Measurements from ENCODE around the gene WDR43. TPM values are rescaled to one million over a fixed set of nuclear protein-coding genes. Genes with fewer than 3 reads are reported as not detected.

Gene WDR43
- total RNA-seq, 2 donors from 2014 or later: 15.3 to 21.8 TPM

DNA sequence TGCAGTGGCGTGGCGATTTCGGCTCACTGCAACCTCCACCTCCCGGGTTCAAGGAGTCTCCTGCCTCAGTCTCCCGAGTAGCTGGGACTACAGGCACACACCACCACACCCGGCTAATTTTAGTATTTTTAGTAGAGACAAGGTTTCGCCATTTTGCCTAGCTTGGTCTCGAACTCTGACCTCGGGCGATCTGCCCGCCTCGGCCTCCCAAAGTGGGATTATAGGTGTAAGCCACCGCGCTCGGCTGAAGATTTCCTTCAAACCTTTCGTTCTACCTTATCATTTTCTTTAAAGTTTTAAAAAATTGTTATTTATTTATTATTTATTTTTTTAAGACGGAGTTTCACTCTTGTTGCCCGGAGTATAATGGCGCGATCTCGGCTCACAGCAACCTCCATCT, 979 bp upstream of the WDR43 start:
- H3K4me1 ChIP-seq: peaks cover 31% of the 10 kb centered on the region
- no peaks in the 10 kb centered on the region for H3K9me3 ChIP-seq
- H3K4me3 ChIP-seq: no peak overlapping the region
- H3K36me3 ChIP-seq (replicated peaks in 1 of 2; ENCODE audit: insufficient read depth in 1 of 2, low read depth in 2 of 2): no peaks in the 10 kb centered on the region
- H3K27me3 ChIP-seq: no peaks in the 10 kb centered on the region
- 86 to 90% methylated on average over 21 of the region's 21 CpGs for WGBS, 2 donors
- DNase-seq (peak in 1 of 4 donors; percentile 19), ATAC-seq (no peak)
- TF ChIP-seq, protein P1, sequence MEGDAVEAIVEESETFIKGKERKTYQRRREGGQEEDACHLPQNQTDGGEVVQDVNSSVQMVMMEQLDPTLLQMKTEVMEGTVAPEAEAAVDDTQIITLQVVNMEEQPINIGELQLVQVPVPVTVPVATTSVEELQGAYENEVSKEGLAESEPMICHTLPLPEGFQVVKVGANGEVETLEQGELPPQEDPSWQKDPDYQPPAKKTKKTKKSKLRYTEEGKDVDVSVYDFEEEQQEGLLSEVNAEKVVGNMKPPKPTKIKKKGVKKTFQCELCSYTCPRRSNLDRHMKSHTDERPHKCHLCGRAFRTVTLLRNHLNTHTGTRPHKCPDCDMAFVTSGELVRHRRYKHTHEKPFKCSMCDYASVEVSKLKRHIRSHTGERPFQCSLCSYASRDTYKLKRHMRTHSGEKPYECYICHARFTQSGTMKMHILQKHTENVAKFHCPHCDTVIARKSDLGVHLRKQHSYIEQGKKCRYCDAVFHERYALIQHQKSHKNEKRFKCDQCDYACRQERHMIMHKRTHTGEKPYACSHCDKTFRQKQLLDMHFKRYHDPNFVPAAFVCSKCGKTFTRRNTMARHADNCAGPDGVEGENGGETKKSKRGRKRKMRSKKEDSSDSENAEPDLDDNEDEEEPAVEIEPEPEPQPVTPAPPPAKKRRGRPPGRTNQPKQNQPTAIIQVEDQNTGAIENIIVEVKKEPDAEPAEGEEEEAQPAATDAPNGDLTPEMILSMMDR (IDR thresholded peaks at IDR 0.05): no peak
- no peak for TF ChIP-seq POLR2A (IDR thresholded peaks at IDR 0.05)
- intact Hi-C loops (cut with DNase I): no loop called here
- no peak overlapping the region for H3K27ac ChIP-seq

- peak overlapping the region; percentile 44 to 88 (median 80) for H3K27ac ChIP-seq
- DNase-seq (peak in 3 of 4 donors; percentile 16 to 43 (median 36)), ATAC-seq (no peak)
- intact Hi-C loops (cut with DNase I): no loop called here
- no peaks in the 10 kb centered on the region for H3K9me3 ChIP-seq
- H3K27me3 ChIP-seq: no peaks in the 10 kb centered on the region
- H3K4me1 ChIP-seq: peaks cover 41% of the 10 kb centered on the region
- TF ChIP-seq POLR2A (IDR thresholded peaks at IDR 0.05): no peak
- TF ChIP-seq, protein P1 (IDR thresholded peaks at IDR 0.05): no peak
- peak overlapping the region; percentile 80 to 85 for H3K4me3 ChIP-seq
- 0% methylated on average over 16 to 19 of the region's 19 CpGs for WGBS, 2 donors
- H3K36me3 ChIP-seq (replicated peaks in 1 of 2; ENCODE audit: insufficient read depth in 1 of 2, low read depth in 2 of 2): no peaks in the 10 kb centered on the region
Measured at GRCh38 chr2:28895189-28895893, 874 bp downstream of the WDR43 start.

GRCh38 chr2:28896906-28897305, 2.4 kb downstream of the WDR43 start:
- 37 to 69% methylated on average over 2 of the region's 2 CpGs for WGBS, 2 donors
- Histone ChIP-seq H3K27ac (no peak overlapping the region), H3K4me1 (peaks cover 41% of the 10 kb centered on the region), H3K4me3 (no peak overlapping the region), H3K27me3 (no peaks in the 10 kb centered on the region), H3K9me3 (no peaks in the 10 kb centered on the region), H3K36me3 (replicated peaks in 1 of 2; ENCODE audit: insufficient read depth in 1 of 2, low read depth in 2 of 2) (no peaks in the 10 kb centered on the region)
- ATAC-seq (no peak), DNase-seq (no peak)
- TF ChIP-seq, protein P1 (IDR thresholded peaks at IDR 0.05): no peak
- TF ChIP-seq POLR2A (IDR thresholded peaks at IDR 0.05): no peak
- intact Hi-C loops (cut with DNase I): no loop called here

GRCh38 chr2:28898048-28898447, 3.6 kb downstream of the WDR43 start:
- Histone ChIP-seq H3K4me3 (no peak overlapping the region), H3K27me3 (no peaks in the 10 kb centered on the region), H3K9me3 (no peaks in the 10 kb centered on the region), H3K4me1 (peaks cover 41% of the 10 kb centered on the region), H3K27ac (no peak overlapping the region), H3K36me3 (replicated peaks in 1 of 2; ENCODE audit: insufficient read depth in 1 of 2, low read depth in 2 of 2) (peaks cover 0 to 6% of the 10 kb centered on the region in 2 donors)
- TF ChIP-seq, protein P1 (IDR thresholded peaks at IDR 0.05): no peak
- no peak for TF ChIP-seq POLR2A (IDR thresholded peaks at IDR 0.05)
- WGBS, 2 donors: 29 to 37% methylated on average over 1 of the region's 1 CpG
- ATAC-seq (no peak), DNase-seq (no peak)
- intact Hi-C loops (cut with DNase I): no loop called here

DNA sequence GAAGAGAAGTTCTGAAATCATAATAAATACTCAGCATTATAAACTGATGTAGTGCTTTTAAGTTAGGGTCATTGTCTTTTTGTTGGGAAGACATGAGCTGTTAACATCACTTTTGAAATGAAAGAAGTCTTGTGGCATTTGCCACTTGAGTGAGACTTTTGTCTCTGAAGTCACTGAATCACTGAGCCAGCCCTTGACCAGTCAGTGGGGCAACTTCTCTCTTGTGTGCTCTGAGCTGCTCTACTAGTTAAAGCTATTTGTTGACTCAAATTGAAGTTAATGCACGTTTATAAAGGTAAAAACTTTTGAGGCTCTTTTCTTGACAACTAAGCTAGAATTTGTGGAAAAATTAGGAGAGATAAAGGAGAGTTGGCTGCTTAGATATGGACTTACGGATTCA, 6.7 kb downstream of the WDR43 start:
- intact Hi-C loops (cut with DNase I): no loop called here
- no peak overlapping the region for H3K4me3 ChIP-seq
- H3K27me3 ChIP-seq: no peaks in the 10 kb centered on the region
- peaks cover 0 to 6% of the 10 kb centered on the region in 2 donors for H3K36me3 ChIP-seq (replicated peaks in 1 of 2; ENCODE audit: insufficient read depth in 1 of 2, low read depth in 2 of 2)
- no peaks in the 10 kb centered on the region for H3K9me3 ChIP-seq
- ATAC-seq (no peak), DNase-seq (no peak)
- TF ChIP-seq POLR2A (IDR thresholded peaks at IDR 0.05): no peak
- TF ChIP-seq, protein P1 (IDR thresholded peaks at IDR 0.05): no peak
- H3K27ac ChIP-seq: no peak overlapping the region
- 50 to 57% methylated on average over 2 of the region's 2 CpGs for WGBS, 2 donors
- H3K4me1 ChIP-seq: peaks cover 39% of the 10 kb centered on the region
